ENCODE measurements around the gene KLHL42. TPM values are rescaled to one million over a fixed set of nuclear protein-coding genes. Genes with fewer than 3 reads are reported as not detected.

Gene KLHL42
- total RNA-seq, 1 experiment from 2014 or later = 20.7 TPM

DNA sequence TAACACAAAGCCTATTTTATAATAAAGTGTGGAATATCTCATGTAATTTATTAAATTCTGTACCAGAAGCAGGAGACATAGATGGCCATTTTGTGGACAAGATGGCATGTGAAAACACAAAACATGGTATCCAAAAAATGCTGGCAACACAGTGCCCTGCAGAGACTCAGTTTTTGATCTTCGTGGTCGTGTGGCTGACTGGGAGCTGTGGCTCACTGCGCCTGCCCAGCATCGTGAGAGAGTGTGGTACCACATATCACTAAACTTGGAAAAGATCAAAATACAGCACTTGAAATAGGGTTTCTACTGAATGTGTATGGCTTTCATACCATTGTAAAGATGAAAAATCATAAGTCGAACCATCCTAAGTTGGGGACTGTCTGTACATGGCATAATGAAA, 43.0 kb downstream of the KLHL42 start:
- CTCF ChIA-PET = no interaction called here

DNA sequence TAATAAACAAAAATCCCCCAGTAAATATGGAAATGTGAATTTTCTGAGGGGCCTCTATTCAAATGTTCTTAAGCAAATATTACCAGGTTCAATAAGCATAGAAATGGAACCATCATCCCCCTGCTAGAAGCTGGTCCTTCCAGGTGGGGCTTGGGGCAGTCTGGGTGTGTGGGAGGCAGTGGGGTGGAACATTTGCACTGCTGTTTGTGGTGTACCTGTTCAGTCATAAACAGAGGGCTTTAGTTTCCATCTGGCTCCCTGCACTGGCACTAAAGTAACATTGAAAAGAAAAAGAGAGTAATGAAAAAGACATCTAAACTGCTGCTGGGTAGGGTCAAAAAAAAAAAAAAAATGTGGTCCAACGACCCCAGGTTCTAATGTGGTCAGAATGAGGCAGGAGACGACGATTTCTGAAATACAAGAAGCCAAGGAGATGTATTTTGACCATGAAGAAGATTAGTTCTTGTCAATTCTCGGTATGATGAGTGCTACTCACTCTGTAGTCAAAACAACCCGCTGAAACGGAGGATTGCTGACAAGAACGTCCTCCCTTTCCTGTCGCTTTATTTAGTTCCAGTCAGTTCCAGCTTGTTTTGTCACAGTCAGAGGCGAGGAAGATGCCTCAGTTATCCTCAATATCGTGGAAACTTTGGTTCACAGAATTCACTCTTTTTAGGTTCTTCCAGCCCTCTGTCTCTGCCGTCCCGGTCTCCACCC, 44.3 kb downstream of the KLHL42 start:
- no peak overlapping the region for H3K27ac Mint-ChIP-seq
- H3K4me3 Mint-ChIP-seq = no peak overlapping the region
- ChIA-PET CTCF (no interaction called here), POLR2A (no interaction called here)
- H3K27me3 Mint-ChIP-seq (ENCODE audit: low read depth) = no peaks in the 10 kb centered on the region
- H3K36me3 Mint-ChIP-seq = peaks cover 5% of the 10 kb centered on the region
- DNase-seq (ENCODE audit: low spot score) (no peak), ATAC-seq (no peak)
- H3K9me3 Mint-ChIP-seq = peaks cover 8% of the 10 kb centered on the region
- H3K4me1 Mint-ChIP-seq = peaks cover 5% of the 10 kb centered on the region
- TF ChIP-seq ZNF396 (CRISPR knock-in tag; IDR thresholded peaks at IDR 0.05; ENCODE audit: borderline replicate concordance) = no peak

More for the DNA sequence above, 43.0 kb downstream of the KLHL42 start:
- H3K4me1 Mint-ChIP-seq = peaks cover 5% of the 10 kb centered on the region
- peaks cover 3% of the 10 kb centered on the region; the same call in 1 of the 2 replicates for H3K27me3 Mint-ChIP-seq (ENCODE audit: low read depth)
- no peak for ATAC-seq
- H3K27ac Mint-ChIP-seq = no peak overlapping the region
- H3K4me3 Mint-ChIP-seq = no peak overlapping the region
- peaks cover 17% of the 10 kb centered on the region for H3K9me3 Mint-ChIP-seq
- POLR2A ChIA-PET = no interaction called here
- H3K36me3 Mint-ChIP-seq = peaks cover 9% of the 10 kb centered on the region
- DNase-seq (ENCODE audit: low spot score) = no peak
- TF ChIP-seq, protein P1, sequence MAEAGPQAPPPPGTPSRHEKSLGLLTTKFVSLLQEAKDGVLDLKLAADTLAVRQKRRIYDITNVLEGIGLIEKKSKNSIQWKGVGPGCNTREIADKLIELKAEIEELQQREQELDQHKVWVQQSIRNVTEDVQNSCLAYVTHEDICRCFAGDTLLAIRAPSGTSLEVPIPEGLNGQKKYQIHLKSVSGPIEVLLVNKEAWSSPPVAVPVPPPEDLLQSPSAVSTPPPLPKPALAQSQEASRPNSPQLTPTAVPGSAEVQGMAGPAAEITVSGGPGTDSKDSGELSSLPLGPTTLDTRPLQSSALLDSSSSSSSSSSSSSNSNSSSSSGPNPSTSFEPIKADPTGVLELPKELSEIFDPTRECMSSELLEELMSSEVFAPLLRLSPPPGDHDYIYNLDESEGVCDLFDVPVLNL (CRISPR knock-in tag; IDR thresholded peaks at IDR 0.05; ENCODE audit: borderline replicate concordance, low read depth) = no peak
- TF ChIP-seq, protein P2, sequence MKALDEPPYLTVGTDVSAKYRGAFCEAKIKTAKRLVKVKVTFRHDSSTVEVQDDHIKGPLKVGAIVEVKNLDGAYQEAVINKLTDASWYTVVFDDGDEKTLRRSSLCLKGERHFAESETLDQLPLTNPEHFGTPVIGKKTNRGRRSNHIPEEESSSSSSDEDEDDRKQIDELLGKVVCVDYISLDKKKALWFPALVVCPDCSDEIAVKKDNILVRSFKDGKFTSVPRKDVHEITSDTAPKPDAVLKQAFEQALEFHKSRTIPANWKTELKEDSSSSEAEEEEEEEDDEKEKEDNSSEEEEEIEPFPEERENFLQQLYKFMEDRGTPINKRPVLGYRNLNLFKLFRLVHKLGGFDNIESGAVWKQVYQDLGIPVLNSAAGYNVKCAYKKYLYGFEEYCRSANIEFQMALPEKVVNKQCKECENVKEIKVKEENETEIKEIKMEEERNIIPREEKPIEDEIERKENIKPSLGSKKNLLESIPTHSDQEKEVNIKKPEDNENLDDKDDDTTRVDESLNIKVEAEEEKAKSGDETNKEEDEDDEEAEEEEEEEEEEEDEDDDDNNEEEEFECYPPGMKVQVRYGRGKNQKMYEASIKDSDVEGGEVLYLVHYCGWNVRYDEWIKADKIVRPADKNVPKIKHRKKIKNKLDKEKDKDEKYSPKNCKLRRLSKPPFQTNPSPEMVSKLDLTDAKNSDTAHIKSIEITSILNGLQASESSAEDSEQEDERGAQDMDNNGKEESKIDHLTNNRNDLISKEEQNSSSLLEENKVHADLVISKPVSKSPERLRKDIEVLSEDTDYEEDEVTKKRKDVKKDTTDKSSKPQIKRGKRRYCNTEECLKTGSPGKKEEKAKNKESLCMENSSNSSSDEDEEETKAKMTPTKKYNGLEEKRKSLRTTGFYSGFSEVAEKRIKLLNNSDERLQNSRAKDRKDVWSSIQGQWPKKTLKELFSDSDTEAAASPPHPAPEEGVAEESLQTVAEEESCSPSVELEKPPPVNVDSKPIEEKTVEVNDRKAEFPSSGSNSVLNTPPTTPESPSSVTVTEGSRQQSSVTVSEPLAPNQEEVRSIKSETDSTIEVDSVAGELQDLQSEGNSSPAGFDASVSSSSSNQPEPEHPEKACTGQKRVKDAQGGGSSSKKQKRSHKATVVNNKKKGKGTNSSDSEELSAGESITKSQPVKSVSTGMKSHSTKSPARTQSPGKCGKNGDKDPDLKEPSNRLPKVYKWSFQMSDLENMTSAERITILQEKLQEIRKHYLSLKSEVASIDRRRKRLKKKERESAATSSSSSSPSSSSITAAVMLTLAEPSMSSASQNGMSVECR (CRISPR knock-in tag; IDR thresholded peaks at IDR 0.05; ENCODE audit: borderline replicate concordance) = no peak
- TF ChIP-seq MYBL2 (CRISPR knock-in tag; IDR thresholded peaks at IDR 0.05) (no peak), NFE2L1 (CRISPR knock-in tag; IDR thresholded peaks at IDR 0.05) (no peak), TP53 (CRISPR knock-in tag; IDR thresholded peaks at IDR 0.05) (no peak)
- TF ChIP-seq, protein P3, sequence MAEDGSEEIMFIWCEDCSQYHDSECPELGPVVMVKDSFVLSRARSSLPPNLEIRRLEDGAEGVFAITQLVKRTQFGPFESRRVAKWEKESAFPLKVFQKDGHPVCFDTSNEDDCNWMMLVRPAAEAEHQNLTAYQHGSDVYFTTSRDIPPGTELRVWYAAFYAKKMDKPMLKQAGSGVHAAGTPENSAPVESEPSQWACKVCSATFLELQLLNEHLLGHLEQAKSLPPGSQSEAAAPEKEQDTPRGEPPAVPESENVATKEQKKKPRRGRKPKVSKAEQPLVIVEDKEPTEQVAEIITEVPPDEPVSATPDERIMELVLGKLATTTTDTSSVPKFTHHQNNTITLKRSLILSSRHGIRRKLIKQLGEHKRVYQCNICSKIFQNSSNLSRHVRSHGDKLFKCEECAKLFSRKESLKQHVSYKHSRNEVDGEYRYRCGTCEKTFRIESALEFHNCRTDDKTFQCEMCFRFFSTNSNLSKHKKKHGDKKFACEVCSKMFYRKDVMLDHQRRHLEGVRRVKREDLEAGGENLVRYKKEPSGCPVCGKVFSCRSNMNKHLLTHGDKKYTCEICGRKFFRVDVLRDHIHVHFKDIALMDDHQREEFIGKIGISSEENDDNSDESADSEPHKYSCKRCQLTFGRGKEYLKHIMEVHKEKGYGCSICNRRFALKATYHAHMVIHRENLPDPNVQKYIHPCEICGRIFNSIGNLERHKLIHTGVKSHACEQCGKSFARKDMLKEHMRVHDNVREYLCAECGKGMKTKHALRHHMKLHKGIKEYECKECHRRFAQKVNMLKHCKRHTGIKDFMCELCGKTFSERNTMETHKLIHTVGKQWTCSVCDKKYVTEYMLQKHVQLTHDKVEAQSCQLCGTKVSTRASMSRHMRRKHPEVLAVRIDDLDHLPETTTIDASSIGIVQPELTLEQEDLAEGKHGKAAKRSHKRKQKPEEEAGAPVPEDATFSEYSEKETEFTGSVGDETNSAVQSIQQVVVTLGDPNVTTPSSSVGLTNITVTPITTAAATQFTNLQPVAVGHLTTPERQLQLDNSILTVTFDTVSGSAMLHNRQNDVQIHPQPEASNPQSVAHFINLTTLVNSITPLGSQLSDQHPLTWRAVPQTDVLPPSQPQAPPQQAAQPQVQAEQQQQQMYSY (CRISPR knock-in tag; IDR thresholded peaks at IDR 0.05) = no peak

DNA sequence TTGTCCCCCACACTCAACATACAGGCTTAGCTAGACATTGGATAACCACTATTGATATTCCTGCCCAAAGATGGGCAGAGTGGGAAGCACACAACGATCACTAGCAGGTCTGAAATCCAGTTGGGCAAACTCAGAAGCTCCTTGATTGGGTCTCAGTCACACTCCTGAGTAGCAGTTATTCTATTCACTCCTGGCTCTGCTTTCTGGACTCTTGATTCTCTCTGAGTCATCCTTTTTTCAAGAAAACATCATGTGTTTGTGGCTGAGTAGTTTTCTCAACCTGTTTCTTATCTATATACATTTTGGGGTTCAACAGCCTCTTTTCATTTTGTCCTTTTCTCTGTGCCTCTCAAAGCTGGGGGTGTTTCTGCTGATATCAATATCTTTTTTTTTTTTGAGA, 46.0 kb downstream of the KLHL42 start:
- H3K27me3 Mint-ChIP-seq (ENCODE audit: low read depth) = no peaks in the 10 kb centered on the region
- TF ChIP-seq, protein P4, sequence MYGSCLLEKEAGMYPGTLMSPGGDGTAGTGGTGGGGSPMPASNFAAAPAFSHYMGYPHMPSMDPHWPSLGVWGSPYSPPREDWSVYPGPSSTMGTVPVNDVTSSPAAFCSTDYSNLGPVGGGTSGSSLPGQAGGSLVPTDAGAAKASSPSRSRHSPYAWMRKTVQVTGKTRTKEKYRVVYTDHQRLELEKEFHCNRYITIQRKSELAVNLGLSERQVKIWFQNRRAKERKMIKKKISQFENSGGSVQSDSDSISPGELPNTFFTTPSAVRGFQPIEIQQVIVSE (CRISPR knock-in tag; IDR thresholded peaks at IDR 0.05; ENCODE audit: borderline replicate concordance) = no peak
- TF ChIP-seq HMGA2 (CRISPR knock-in tag; IDR thresholded peaks at IDR 0.05) (no peak), ZNF671 (CRISPR knock-in tag; IDR thresholded peaks at IDR 0.05) (no peak), RELA (CRISPR knock-in tag; IDR thresholded peaks at IDR 0.05; ENCODE audit: borderline replicate concordance) (no peak), SP1 (CRISPR knock-in tag; conservative IDR thresholded peaks at IDR 0.05) (no peak), CREB1 (CRISPR knock-in tag; IDR thresholded peaks at IDR 0.05) (no peak)
- TF ChIP-seq, protein P5, sequence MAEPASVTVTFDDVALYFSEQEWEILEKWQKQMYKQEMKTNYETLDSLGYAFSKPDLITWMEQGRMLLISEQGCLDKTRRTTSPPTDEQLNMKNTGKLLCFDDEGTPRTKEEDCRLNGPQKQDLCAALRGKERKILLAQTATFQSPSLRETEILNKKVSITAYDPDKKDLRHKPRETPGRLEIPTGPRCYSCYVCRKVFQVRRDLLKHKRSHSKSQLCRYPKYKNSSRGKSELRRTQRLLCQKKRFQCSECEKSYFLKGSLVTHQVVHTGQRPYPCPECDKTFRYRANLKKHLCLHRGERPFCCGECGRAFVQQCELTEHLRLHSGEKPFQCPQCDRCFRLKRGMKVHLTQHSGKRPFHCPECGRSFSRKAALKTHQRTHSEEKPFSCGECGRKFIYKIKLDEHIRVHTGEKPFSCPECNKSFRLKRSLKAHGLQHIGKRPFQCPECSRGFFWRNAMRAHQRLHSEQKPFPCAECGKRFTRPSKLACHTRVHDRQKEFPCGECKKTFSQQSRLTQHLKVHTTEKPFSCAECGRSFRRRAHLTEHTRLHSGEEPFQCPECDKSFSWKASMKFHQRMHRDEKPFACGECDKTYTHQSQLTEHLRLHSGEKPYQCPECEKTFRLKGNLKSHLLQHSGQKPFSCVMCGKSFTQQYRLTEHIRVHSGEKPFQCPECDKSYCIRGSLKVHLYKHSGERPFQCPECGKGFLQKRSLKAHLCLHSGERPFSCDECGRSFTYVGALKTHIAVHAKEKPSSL (CRISPR knock-in tag; conservative IDR thresholded peaks at IDR 0.05) = no peak
- TF ChIP-seq, protein P6, sequence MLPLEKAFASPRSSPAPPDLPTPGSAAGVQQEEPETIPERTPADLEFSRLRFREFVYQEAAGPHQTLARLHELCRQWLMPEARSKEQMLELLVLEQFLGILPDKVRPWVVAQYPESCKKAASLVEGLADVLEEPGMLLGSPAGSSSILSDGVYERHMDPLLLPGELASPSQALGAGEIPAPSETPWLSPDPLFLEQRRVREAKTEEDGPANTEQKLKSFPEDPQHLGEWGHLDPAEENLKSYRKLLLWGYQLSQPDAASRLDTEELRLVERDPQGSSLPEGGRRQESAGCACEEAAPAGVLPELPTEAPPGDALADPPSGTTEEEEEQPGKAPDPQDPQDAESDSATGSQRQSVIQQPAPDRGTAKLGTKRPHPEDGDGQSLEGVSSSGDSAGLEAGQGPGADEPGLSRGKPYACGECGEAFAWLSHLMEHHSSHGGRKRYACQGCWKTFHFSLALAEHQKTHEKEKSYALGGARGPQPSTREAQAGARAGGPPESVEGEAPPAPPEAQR (CRISPR knock-in tag; IDR thresholded peaks at IDR 0.05) = no peak
- TF ChIP-seq, protein P7, sequence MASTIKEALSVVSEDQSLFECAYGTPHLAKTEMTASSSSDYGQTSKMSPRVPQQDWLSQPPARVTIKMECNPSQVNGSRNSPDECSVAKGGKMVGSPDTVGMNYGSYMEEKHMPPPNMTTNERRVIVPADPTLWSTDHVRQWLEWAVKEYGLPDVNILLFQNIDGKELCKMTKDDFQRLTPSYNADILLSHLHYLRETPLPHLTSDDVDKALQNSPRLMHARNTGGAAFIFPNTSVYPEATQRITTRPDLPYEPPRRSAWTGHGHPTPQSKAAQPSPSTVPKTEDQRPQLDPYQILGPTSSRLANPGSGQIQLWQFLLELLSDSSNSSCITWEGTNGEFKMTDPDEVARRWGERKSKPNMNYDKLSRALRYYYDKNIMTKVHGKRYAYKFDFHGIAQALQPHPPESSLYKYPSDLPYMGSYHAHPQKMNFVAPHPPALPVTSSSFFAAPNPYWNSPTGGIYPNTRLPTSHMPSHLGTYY (CRISPR knock-in tag; IDR thresholded peaks at IDR 0.05) = no peak

More for the DNA sequence above, 46.0 kb downstream of the KLHL42 start:
- ChIA-PET CTCF (no interaction called here), POLR2A (no interaction called here)
- H3K4me3 Mint-ChIP-seq = no peak overlapping the region
- no peaks in the 10 kb centered on the region for H3K36me3 Mint-ChIP-seq
- H3K9me3 Mint-ChIP-seq = no peaks in the 10 kb centered on the region
- no peak for ATAC-seq
- no peak for DNase-seq (ENCODE audit: low spot score)
- no peak overlapping the region for H3K27ac Mint-ChIP-seq
- peaks cover 5% of the 10 kb centered on the region for H3K4me1 Mint-ChIP-seq
